Endothelial cell (in vitro differentiated cells): ENCODE measurements around the gene ITGB5. TPM values are rescaled to one million over a fixed set of nuclear protein-coding genes. Genes with fewer than 3 reads are reported as not detected.
A peak's percentile ranks its signal among the peaks of the same experiment; 100 is the strongest.

Experiments used
- DNase-seq: peaks from one replicate; pipeline ENCODE4 v3.0.0; 2021; ENCODE audit warnings: low spot score
- H3K27ac Mint-ChIP-seq: one replicate; pipeline ENCODE4 v1.8.0; 2021; ENCODE audit warnings: mixed read lengths, inconsistent platforms; ENCODE audit not compliant: unreplicated experiment
- H3K27me3 Mint-ChIP-seq: one replicate; pipeline ENCODE4 v1.8.0; 2021; ENCODE audit warnings: mild to moderate bottlenecking, moderate library complexity, mixed read lengths, inconsistent platforms; ENCODE audit not compliant: unreplicated experiment
- H3K36me3 Mint-ChIP-seq: one replicate; pipeline ENCODE4 v1.8.0; 2021; ENCODE audit warnings: mild to moderate bottlenecking, low read depth, mixed read lengths, inconsistent platforms; ENCODE audit not compliant: unreplicated experiment
- H3K4me1 Mint-ChIP-seq: one replicate; pipeline ENCODE4 v1.8.0; 2021; ENCODE audit warnings: mild to moderate bottlenecking, mixed read lengths, inconsistent platforms; ENCODE audit not compliant: unreplicated experiment
- H3K4me3 Mint-ChIP-seq: one replicate; pipeline ENCODE4 v1.8.0; 2021; ENCODE audit warnings: mild to moderate bottlenecking, mixed read lengths, inconsistent platforms; ENCODE audit not compliant: unreplicated experiment
- H3K9me3 Mint-ChIP-seq: one replicate; pipeline ENCODE4 v1.8.0; 2021; ENCODE audit warnings: mixed read lengths, inconsistent platforms; ENCODE audit not compliant: unreplicated experiment
- CTCF ChIP-seq: fragments of 200-600 bp; sonication (generic); IDR thresholded peaks from one replicate; pipeline ENCODE4 v1.5.0; 2021; ENCODE audit warnings: antibody characterized with exemption; ENCODE audit not compliant: unreplicated experiment
- total RNA-seq: library from RNA; stranded (reverse); fragmentation: NEBNext Ultra II Directional; extraction: Animal tissue kit (Norgen Biotek cat#: 25700); gene quantifications from one replicate; pipeline ENCODE4 v1.2.1, GENCODE V29; 2021; ENCODE audit not compliant: unreplicated experiment

The ITGB5 gene
- total RNA-seq, 1 donor from 2014 or later = 55.2 TPM

DNA sequence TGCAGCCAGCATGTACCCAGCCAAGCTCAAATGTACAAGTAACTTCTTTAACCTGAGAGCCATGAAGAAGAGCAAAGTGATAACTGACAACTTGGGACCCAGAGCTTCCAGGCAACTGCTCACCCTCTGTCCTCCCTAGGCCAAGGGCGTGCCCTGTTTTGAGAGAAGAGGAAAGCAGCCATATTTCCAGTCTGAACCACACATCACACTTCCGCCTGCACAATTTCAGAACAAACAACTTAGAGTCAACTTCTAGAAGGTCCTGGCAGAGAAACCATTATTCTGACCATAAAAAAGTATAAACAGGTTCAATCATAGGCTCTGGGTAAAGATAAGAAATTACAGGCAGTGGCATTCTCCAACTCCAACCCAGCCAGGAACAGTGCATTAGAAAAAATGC is 50.1 kb downstream of the ITGB5 start:
- H3K27ac Mint-ChIP-seq = no peak overlapping the region
- peaks cover 9% of the 10 kb centered on the region for H3K36me3 Mint-ChIP-seq
- no peaks in the 10 kb centered on the region for H3K9me3 Mint-ChIP-seq
- no peak for TF ChIP-seq CTCF
- H3K27me3 Mint-ChIP-seq = peaks cover 3% of the 10 kb centered on the region
- no peak overlapping the region for H3K4me3 Mint-ChIP-seq
- H3K4me1 Mint-ChIP-seq = peaks cover 44% of the 10 kb centered on the region
- no peak for DNase-seq

- DNase-seq = no peak
Measured at GRCh38 chr3:124836448-124836847, 50.7 kb downstream of the ITGB5 start.

DNA sequence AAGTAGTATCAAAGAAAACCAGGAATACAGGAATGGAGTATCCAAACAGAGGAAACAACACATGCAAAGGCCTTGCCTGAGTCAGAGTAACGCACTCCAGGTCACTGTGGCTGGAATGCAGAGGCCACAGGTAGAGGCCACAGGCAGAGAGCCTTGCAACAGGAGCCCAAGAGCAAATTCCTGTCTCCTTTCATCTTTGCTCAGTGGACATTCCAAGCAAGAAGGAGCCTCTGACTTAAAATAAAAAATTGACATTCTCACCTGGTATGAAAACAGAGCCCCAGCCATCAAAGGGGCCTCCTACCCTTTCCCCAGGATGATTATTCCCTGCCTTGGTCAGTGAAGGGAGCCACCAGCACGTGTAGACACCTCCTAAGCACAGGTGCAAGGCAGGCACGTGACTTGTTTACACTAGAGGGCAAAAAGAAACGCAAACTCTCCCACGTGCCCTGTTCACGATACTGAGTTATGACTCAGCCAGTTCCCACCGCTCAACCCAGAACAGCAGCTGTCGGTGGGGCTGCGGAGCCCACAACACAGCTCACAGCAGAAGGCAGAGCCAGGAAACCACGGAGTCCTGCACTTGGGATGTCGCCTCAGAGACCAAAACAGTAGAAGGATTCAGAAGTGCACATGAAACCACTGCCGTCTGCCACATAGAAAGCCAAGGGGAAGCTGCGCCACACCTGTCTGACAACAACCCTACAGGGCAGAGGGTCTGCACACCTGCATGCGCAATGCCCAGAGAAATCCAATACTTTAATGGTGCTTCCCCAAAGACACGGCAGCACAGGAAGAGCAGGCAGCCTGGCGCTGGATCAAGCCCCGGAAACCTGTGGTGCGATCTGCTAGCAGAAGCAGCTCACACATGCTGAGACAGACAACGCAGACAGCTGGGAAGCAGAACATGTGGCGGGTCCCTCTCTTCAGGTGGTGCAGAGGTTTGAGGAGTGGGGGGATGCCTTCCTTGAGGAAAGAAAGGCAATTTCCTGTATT is 52.1 kb downstream of the ITGB5 start:
- TF ChIP-seq CTCF = no peak
- H3K4me3 Mint-ChIP-seq = no peak overlapping the region
- H3K27me3 Mint-ChIP-seq = peaks cover 5% of the 10 kb centered on the region
- DNase-seq = peak; percentile 27
- H3K4me1 Mint-ChIP-seq = peaks cover 48% of the 10 kb centered on the region
- H3K9me3 Mint-ChIP-seq = no peaks in the 10 kb centered on the region
- peaks cover 11% of the 10 kb centered on the region for H3K36me3 Mint-ChIP-seq
- H3K27ac Mint-ChIP-seq = peak overlapping the region; percentile 88

More at GRCh38 chr3:124836448-124836847, 50.7 kb downstream of the ITGB5 start:
- Mint-ChIP-seq H3K36me3 (peaks cover 12% of the 10 kb centered on the region), H3K27me3 (peaks cover 3% of the 10 kb centered on the region), H3K27ac (no peak overlapping the region), H3K4me1 (peaks cover 44% of the 10 kb centered on the region), H3K9me3 (no peaks in the 10 kb centered on the region), H3K4me3 (no peak overlapping the region)
- TF ChIP-seq CTCF = no peak

DNA sequence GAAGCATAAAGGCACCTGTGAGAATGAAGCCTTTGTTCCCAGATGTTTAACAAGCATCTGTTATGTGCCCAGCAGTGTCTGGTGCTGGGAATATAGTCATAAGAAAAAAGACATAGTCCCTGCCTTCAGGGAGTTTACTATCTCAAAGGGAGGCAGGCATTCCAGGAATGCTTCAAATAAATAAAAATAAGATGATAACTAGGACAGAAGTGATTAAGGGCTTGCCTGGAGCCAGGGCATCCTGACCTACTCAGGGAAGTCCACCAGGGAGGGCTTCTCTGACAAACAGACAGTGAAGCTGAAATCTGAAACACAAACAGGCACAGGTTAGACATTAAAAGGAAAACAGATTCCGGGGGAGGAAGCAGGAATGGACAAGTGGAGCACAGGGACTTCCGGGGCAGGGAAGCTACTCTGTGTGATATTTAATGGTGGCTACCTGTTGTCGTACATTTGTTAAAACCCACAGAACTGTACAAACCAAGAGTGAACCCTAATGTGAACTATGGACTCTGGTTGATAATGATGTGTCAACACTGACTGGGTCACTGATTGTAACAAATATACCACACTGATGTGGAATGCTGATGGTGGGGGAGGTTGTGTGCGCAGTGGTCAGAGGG is 53.3 kb downstream of the ITGB5 start:
- Mint-ChIP-seq H3K27ac (peak overlapping the region; percentile 74), H3K4me3 (no peak overlapping the region), H3K4me1 (peaks cover 57% of the 10 kb centered on the region), H3K36me3 (peaks cover 10% of the 10 kb centered on the region), H3K9me3 (no peaks in the 10 kb centered on the region), H3K27me3 (peaks cover 5% of the 10 kb centered on the region)
- TF ChIP-seq CTCF = no peak
- DNase-seq = no peak
